Measurements from ENCODE around the gene GPC4. TPM values are rescaled to one million over a fixed set of nuclear protein-coding genes. Genes with fewer than 3 reads are reported as not detected.

Gene GPC4
- polyA plus RNA-seq, 2 of the 4 experiments (the other 2 are of a cell fraction): 0.01 to 0.03 TPM

- ChIA-PET CTCF (interaction anchor here (1.2 kb wide), 1 partner anchor 338 kb away, joined by 4 read pairs; no protein-coding TSS in a partner anchor), POLR2A (no interaction called here)
- DNase-seq (ENCODE audit: low read depth in 1 of 2, low spot score in 1 of 2) (no peak), ATAC-seq (no peak), FAIRE-seq (no peak)
- WGBS (ENCODE audit: missing lambda C conversion rate): 20% methylated on average over 4 of the region's 4 CpGs
- Histone ChIP-seq H3K4me1 (no peaks in the 10 kb centered on the region), H3K27ac (no peak overlapping the region), H3K4me2 (no peak overlapping the region), H3K9me3 (no peaks in the 10 kb centered on the region), H3K4me3 (no peak overlapping the region)
- no peak for TF ChIP-seq BHLHE40 (IDR thresholded peaks at IDR 0.05; ENCODE audit: low read depth, low read length)
- no peak for TF ChIP-seq CEBPB (IDR thresholded peaks at IDR 0.05)
- no peak for TF ChIP-seq CBX2 (IDR thresholded peaks at IDR 0.05; ENCODE audit: borderline replicate concordance, low read depth)
- TF ChIP-seq SMC3 (IDR thresholded peaks at IDR 0.05): no peak
- no peak for TF ChIP-seq SREBF2 (IDR thresholded peaks at IDR 0.05)
- TF ChIP-seq BCL3 (IDR thresholded peaks at IDR 0.05): no peak
- no peak for TF ChIP-seq JUNB (IDR thresholded peaks at IDR 0.05)
- TF ChIP-seq RNF2 (IDR thresholded peaks at IDR 0.05; ENCODE audit: borderline replicate concordance, low read depth): no peak
- TF ChIP-seq HOXB13 (CRISPR knock-in tag; IDR thresholded peaks at IDR 0.05; ENCODE audit: low read depth): no peak
- no peak for TF ChIP-seq POLR2AphosphoS2 (conservative IDR thresholded peaks at IDR 0.05; ENCODE audit: low read length)
- no peak for TF ChIP-seq JUN (IDR thresholded peaks at IDR 0.05)
- TF ChIP-seq, protein P1, sequence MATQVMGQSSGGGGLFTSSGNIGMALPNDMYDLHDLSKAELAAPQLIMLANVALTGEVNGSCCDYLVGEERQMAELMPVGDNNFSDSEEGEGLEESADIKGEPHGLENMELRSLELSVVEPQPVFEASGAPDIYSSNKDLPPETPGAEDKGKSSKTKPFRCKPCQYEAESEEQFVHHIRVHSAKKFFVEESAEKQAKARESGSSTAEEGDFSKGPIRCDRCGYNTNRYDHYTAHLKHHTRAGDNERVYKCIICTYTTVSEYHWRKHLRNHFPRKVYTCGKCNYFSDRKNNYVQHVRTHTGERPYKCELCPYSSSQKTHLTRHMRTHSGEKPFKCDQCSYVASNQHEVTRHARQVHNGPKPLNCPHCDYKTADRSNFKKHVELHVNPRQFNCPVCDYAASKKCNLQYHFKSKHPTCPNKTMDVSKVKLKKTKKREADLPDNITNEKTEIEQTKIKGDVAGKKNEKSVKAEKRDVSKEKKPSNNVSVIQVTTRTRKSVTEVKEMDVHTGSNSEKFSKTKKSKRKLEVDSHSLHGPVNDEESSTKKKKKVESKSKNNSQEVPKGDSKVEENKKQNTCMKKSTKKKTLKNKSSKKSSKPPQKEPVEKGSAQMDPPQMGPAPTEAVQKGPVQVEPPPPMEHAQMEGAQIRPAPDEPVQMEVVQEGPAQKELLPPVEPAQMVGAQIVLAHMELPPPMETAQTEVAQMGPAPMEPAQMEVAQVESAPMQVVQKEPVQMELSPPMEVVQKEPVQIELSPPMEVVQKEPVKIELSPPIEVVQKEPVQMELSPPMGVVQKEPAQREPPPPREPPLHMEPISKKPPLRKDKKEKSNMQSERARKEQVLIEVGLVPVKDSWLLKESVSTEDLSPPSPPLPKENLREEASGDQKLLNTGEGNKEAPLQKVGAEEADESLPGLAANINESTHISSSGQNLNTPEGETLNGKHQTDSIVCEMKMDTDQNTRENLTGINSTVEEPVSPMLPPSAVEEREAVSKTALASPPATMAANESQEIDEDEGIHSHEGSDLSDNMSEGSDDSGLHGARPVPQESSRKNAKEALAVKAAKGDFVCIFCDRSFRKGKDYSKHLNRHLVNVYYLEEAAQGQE (IDR thresholded peaks at IDR 0.05): no peak
- TF ChIP-seq EHF (CRISPR knock-in tag; IDR thresholded peaks at IDR 0.05): no peak
- TF ChIP-seq, protein P2, sequence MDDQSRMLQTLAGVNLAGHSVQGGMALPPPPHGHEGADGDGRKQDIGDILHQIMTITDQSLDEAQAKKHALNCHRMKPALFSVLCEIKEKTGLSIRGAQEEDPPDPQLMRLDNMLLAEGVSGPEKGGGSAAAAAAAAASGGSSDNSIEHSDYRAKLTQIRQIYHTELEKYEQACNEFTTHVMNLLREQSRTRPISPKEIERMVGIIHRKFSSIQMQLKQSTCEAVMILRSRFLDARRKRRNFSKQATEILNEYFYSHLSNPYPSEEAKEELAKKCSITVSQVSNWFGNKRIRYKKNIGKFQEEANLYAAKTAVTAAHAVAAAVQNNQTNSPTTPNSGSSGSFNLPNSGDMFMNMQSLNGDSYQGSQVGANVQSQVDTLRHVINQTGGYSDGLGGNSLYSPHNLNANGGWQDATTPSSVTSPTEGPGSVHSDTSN (IDR thresholded peaks at IDR 0.05): no peak
- TF ChIP-seq CHD2 (IDR thresholded peaks at IDR 0.05; ENCODE audit: low read length, partially characterized antibody): no peak
- TF ChIP-seq KDM5A (IDR thresholded peaks at IDR 0.05): no peak
Measured at GRCh38 chrX:133332737-133333136, 82.6 kb downstream of the GPC4 start.

DNA sequence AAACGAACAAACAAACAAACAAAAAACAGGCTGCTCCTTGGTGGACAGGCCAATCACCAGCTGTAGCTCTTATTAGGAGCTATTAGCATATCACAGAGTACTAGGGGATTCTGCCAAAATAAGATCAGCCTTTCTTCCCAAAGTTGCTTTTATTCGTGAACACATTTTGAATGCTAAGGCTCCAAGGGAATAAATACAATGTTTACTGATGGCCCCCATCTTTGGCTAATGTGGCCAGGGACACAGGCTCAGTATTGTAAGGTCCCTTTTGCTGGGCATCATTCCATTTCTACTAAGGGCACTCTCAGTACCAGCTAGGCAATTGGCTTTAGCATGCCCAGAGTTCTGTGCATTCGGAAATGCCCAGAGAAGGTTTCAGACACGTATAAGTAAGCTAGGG lies 84.3 kb downstream of the GPC4 start:
- FAIRE-seq (no peak), ATAC-seq (no peak), DNase-seq (ENCODE audit: low read depth in 1 of 2, low spot score in 1 of 2) (no peak)
- ChIA-PET POLR2A (no interaction called here), CTCF (interaction anchor here (1.2 kb wide), 1 partner anchor 339 kb away, joined by 3 read pairs; no protein-coding TSS in a partner anchor)
- Histone ChIP-seq H3K4me1 (no peaks in the 10 kb centered on the region), H3K27ac (no peak overlapping the region), H3K9me3 (no peaks in the 10 kb centered on the region), H3K4me3 (no peak overlapping the region), H3K4me2 (no peak overlapping the region)
- 9% methylated on average over 4 of the region's 4 CpGs for WGBS (ENCODE audit: missing lambda C conversion rate)
- TF ChIP-seq EHF (CRISPR knock-in tag; IDR thresholded peaks at IDR 0.05) (no peak), HDAC2 (IDR thresholded peaks at IDR 0.05) (no peak), MYC (IDR thresholded peaks at IDR 0.05; ENCODE audit: borderline replicate concordance, low read length) (no peak), BCL3 (IDR thresholded peaks at IDR 0.05) (no peak), RNF2 (IDR thresholded peaks at IDR 0.05; ENCODE audit: borderline replicate concordance, low read depth) (no peak), HES2 (IDR thresholded peaks at IDR 0.05) (no peak), ELK1 (IDR thresholded peaks at IDR 0.05; ENCODE audit: low read depth, low read length) (no peak), CBX2 (IDR thresholded peaks at IDR 0.05; ENCODE audit: borderline replicate concordance, low read depth) (no peak), RCOR1 (IDR thresholded peaks at IDR 0.05; ENCODE audit: low read depth, low read length) (no peak), POLR2AphosphoS2 (conservative IDR thresholded peaks at IDR 0.05; ENCODE audit: low read length) (no peak), HOXB5 (CRISPR knock-in tag; IDR thresholded peaks at IDR 0.05) (no peak), GATA3 (IDR thresholded peaks at IDR 0.05; ENCODE audit: borderline replicate concordance) (no peak), E2F6 (IDR thresholded peaks at IDR 0.05; ENCODE audit: borderline replicate concordance, low read depth) (no peak), NR3C1 (IDR thresholded peaks at IDR 0.05) (no peak), FOSB (CRISPR knock-in tag; IDR thresholded peaks at IDR 0.05) (no peak), ESRRA (IDR thresholded peaks at IDR 0.05; ENCODE audit: borderline replicate concordance, low read length) (no peak)
- TF ChIP-seq, protein P2 (IDR thresholded peaks at IDR 0.05): no peak

Data from A549 (cell line).